Fibroblast of mammary gland (primary cell): Measurements from ENCODE around the gene PYDC1.

ENCODE experiments used
- DNase-seq: peaks from one replicate; pipeline ENCODE4 v3.0.0-alpha.2; 2010; ENCODE audit warnings: low read depth
- H3K4me3 ChIP-seq: 2 replicates; pipeline ENCODE4 v1.5.1; 2011; ENCODE audit warnings: low read depth, mild to moderate bottlenecking, low read length, moderate library complexity; ENCODE audit not compliant: control insufficient read depth
- CTCF ChIP-seq: conservative IDR thresholded peaks from 2 replicates; pipeline ENCODE4 v1.5.1; 2011; ENCODE audit warnings: low read depth, low read length, inconsistent platforms; ENCODE audit not compliant: control insufficient read depth, insufficient read depth

Gene PYDC1

DNA sequence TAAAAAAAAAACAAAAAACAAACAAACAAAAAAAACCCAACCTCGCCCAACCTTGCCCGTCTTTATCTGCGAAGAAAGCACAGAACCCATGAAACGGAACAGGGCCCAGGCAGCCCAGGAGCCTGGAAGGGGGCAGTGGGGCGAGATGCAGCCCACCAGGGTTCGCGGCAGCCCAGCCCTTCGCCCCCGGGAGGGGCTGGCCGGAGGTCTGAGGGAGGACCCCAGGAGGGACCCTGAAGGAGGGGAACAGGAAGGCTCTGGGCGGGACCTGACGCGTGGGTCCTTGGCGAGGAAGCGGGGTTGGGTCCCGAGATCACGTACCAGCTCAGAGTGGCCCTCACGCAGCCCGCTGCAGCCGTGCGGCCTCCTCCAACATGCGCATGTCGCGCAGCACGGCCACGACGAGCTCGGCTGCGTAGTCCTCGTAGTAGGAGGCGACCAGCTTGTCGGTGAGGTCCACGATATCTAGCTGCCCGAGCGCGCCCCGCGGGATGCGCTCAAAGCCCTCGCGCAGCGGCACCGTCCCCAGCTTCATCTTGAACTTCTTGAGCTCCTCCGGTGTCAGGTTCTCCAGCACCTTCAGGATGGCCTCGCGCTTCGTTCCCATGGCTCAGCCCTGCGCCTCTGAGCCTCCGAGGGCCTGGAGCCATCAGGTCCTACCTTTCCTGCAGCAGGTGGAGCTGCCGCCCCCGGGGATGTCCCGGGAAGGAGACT is at the start of gene PYDC1:
TSS of gene PYDC1 (minus strand) at position 714 of the 714 bp plus-strand sequence. CDS start at position 607, 107 bp downstream.
- no peak for TF ChIP-seq CTCF
- H3K4me3 ChIP-seq = no peak within 1 kb of the TSS
- DNase-seq = no peak

DNA sequence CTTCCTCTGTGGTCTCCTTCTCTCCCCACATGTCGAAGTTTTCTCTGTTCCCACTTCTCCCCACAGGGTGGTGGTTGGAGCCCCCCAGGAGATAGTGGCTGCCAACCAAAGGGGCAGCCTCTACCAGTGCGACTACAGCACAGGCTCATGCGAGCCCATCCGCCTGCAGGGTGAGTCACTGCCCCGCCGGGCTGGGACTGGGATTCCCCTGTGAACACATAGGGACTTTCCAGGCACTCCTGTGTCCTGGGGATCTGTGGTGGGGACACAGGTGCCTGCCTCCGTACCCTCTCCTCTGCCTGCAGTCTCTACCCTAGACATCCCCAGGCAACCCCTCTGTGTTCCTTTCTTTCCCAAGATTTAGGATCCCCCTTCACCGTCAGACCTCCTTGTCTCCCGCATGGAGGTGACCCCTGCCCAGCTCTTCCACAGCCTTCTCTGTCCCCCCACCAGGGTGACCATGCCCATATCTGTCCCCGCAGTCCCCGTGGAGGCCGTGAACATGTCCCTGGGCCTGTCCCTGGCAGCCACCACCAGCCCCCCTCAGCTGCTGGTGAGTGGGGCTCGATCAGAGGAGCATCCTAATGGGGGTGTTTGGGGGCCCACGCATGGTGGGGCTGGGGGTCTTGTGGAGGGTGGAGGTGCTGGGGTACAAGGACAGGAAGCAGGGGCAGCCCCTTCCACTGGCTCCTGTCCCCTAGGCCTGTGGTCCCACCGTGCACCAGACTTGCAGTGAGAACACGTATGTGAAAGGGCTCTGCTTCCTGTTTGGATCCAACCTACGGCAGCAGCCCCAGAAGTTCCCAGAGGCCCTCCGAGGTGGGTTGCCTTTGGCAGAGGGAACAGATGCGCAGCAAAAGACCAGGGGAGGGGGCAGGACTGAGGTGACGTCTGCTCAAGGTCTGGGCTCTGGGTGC is 48.7 kb upstream of the PYDC1 start:
- TF ChIP-seq CTCF = no peak

DNA sequence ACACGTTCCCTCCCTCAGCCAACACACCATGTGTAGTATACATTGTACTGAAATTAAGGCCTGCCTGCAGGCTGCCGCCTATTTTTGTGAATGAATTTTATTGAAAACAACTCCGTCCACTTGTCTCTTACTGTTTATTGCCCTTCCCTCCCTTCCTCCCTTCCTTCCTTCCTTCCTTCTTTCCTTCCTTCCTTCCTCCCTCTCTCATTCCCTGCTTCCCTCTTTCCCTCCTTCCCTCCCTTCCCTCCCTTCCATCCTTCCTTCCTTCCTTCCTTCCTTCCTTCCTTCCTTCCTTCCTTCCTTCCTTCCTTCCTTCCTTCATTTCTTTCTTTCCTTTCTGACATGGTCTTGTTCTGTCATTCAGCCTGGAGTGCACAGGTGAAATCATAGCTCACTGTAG is 45.1 kb upstream of the PYDC1 start:
- no peak for TF ChIP-seq CTCF
- no peak overlapping the region for H3K4me3 ChIP-seq
- DNase-seq = no peak

More for the DNA sequence above, 48.7 kb upstream of the PYDC1 start:
- peak; percentile 14 for DNase-seq
- no peak overlapping the region for H3K4me3 ChIP-seq

GRCh38 chr16:31260136-31260931 is 43.4 kb upstream of the PYDC1 start:
- TF ChIP-seq CTCF = no peak
- no peak overlapping the region for H3K4me3 ChIP-seq
- no peak for DNase-seq

- H3K4me3 ChIP-seq = no peak overlapping the region
- DNase-seq = no peak
- no peak for TF ChIP-seq CTCF
These were observed 41.4 kb upstream of the PYDC1 start for GRCh38 chr16:31258366-31258765.

DNA sequence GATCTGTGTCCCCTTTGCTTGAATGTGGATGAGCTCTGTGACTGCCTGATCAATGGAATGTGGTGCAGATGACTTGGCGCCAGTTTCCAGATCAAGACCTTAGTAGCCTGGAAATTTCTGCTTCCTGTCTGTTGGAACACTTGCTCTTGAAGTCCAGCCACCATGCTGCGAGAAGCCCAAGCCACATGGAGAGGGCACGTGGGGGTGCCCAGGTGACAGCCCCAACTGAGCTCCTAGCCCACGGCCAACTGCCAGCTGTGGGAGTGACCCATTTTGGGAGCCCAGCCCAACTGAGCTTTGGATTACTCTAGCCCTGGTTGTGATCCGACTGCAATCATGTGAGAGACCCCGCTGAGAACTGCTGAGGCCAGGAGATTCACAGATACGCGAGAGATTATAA is 39.5 kb upstream of the PYDC1 start:
- no peak for DNase-seq
- no peak for TF ChIP-seq CTCF
- no peak overlapping the region for H3K4me3 ChIP-seq
